ENCODE measurements around the gene SLC6A5.

The SLC6A5 gene

GRCh38 chr11:20596205-20597153 is 2.9 kb upstream of the SLC6A5 start:
- DNase-seq (ENCODE audit: low spot score) = no peak

- no peak for DNase-seq (ENCODE audit: low spot score)
Measured at GRCh38 chr11:20597154-20597679, 2.2 kb upstream of the SLC6A5 start.

- no peak for DNase-seq (ENCODE audit: low spot score)
Measured at GRCh38 chr11:20597680-20598484, 1.5 kb upstream of the SLC6A5 start.

- DNase-seq (ENCODE audit: low spot score) = no peak
Measured at GRCh38 chr11:20598492-20598891, 916 bp upstream of the SLC6A5 start.

- DNase-seq (ENCODE audit: low spot score) = no peak
Measured at GRCh38 chr11:20600020-20600346, 575 bp downstream of the SLC6A5 start.

- DNase-seq (ENCODE audit: low spot score) = no peak
Measured at GRCh38 chr11:20600551-20600950, 1.1 kb downstream of the SLC6A5 start.

GRCh38 chr11:20601221-20601914 is 2.0 kb downstream of the SLC6A5 start:
- no peak for DNase-seq (ENCODE audit: low spot score)

GRCh38 chr11:20604295-20604803 is 4.9 kb downstream of the SLC6A5 start:
- no peak for DNase-seq (ENCODE audit: low spot score)

- no peak for DNase-seq (ENCODE audit: low spot score)
Measured at GRCh38 chr11:20604864-20605601, 5.6 kb downstream of the SLC6A5 start.

GRCh38 chr11:20605602-20606091 is 6.2 kb downstream of the SLC6A5 start:
- DNase-seq (ENCODE audit: low spot score) = no peak

- no peak for DNase-seq (ENCODE audit: low spot score)
Measured at GRCh38 chr11:20608934-20609333, 9.5 kb downstream of the SLC6A5 start.

GRCh38 chr11:20609727-20610707 is 10.6 kb downstream of the SLC6A5 start:
- DNase-seq (ENCODE audit: low spot score) = peak; percentile 81

GRCh38 chr11:20610825-20611224 is 11.4 kb downstream of the SLC6A5 start:
- no peak for DNase-seq (ENCODE audit: low spot score)

- no peak for DNase-seq (ENCODE audit: low spot score)
Measured at GRCh38 chr11:20611445-20611844, 12.0 kb downstream of the SLC6A5 start.

- DNase-seq (ENCODE audit: low spot score) = no peak
Measured at GRCh38 chr11:20611892-20612291, 12.5 kb downstream of the SLC6A5 start.

GRCh38 chr11:20612416-20612815 is 13.0 kb downstream of the SLC6A5 start:
- no peak for DNase-seq (ENCODE audit: low spot score)

- no peak for DNase-seq (ENCODE audit: low spot score)
Measured at GRCh38 chr11:20616920-20617319, 17.5 kb downstream of the SLC6A5 start.

GRCh38 chr11:20617346-20618005 is 18.1 kb downstream of the SLC6A5 start:
- DNase-seq (ENCODE audit: low spot score) = no peak

- DNase-seq (ENCODE audit: low spot score) = no peak
Measured at GRCh38 chr11:20618083-20618482, 18.7 kb downstream of the SLC6A5 start.

Measured in left forelimb (tissue), 1 donor.